ENCODE data around the gene GJC2.
A peak's percentile ranks its signal among the peaks of the same experiment; 100 is the strongest.

GJC2 gene

GRCh38 chr1:228108055-228108690, 41.6 kb upstream of the GJC2 start:
- Histone ChIP-seq H3K27me3 (ENCODE audit: insufficient read depth, low read length, poor library complexity) (no peaks in the 10 kb centered on the region), H3K36me3 (ENCODE audit: control insufficient read depth, insufficient read depth, low read length) (no peaks in the 10 kb centered on the region), H2BK120ac (ENCODE audit: low read depth, low read length) (no peak overlapping the region), H3K4ac (ENCODE audit: low read depth, low read length) (no peak overlapping the region), H2BK15ac (replicated peaks; ENCODE audit: low read depth) (no peak overlapping the region), H3K56ac (ENCODE audit: low read length) (peak overlapping the region; percentile 99), H4K5ac (ENCODE audit: low read length) (no peak overlapping the region), H3K79me1 (ENCODE audit: low read length) (peaks cover 10% of the 10 kb centered on the region), H3K4me1 (ENCODE audit: control insufficient read depth, low read depth, low read length) (peaks cover 4% of the 10 kb centered on the region), H3K4me3 (ENCODE audit: low read length) (peak overlapping the region; percentile 93), H3K23ac (ENCODE audit: low read length) (no peak overlapping the region), H4K8ac (ENCODE audit: low read depth, low read length) (no peak overlapping the region), H3K4me2 (ENCODE audit: low read length) (peak overlapping the region; percentile 97), H3K79me2 (ENCODE audit: control insufficient read depth, insufficient read depth, low read length) (peaks cover 10% of the 10 kb centered on the region), H3K9ac (ENCODE audit: low read length) (peak overlapping the region; percentile 97), H3K27ac (ENCODE audit: low read depth, low read length) (no peak overlapping the region), H3K18ac (ENCODE audit: low read length) (no peak overlapping the region), H2AK5ac (ENCODE audit: low read length) (no peak overlapping the region), H2BK5ac (ENCODE audit: low read length) (no peak overlapping the region)
- DNase-seq = no peak
- WGBS (ENCODE audit: extremely low coverage, insufficient coverage, low lambda C conversion rate) = no CpG with 5 or more reads among the region's 11 CpGs

- Histone ChIP-seq H3K4me2 (ENCODE audit: low read length) (peak overlapping the region; percentile 97), H3K27ac (ENCODE audit: low read depth, low read length) (no peak overlapping the region)
Measured at GRCh38 chr1:228108742-228109072, 41.0 kb upstream of the GJC2 start.

GRCh38 chr1:228109073-228109961, 40.4 kb upstream of the GJC2 start, which contains the start of gene MRPL55:
MRPL55 (minus strand) TSS chr1:228109299; CDS start chr1:228108260, 1,039 bp downstream.
- H3K4me3 ChIP-seq (ENCODE audit: low read length) = peak within 1 kb of the TSS; percentile 93
- no peak within 1 kb of the TSS for H3K23ac ChIP-seq (ENCODE audit: low read length)
- H2BK5ac ChIP-seq (ENCODE audit: low read length) = peak within 1 kb of the TSS; percentile 62
- no peak within 1 kb of the TSS for H2AK5ac ChIP-seq (ENCODE audit: low read length)
- H3K27ac ChIP-seq (ENCODE audit: low read depth, low read length) = no peak within 1 kb of the TSS
- H2BK15ac ChIP-seq (replicated peaks; ENCODE audit: low read depth) = no peak within 1 kb of the TSS
- H3K18ac ChIP-seq (ENCODE audit: low read length) = peak within 1 kb of the TSS; percentile 3
- peaks cover 10% of the 10 kb centered on the region for H3K79me2 ChIP-seq (ENCODE audit: control insufficient read depth, insufficient read depth, low read length)
- peak; percentile 97 for DNase-seq
- H3K4me1 ChIP-seq (ENCODE audit: control insufficient read depth, low read depth, low read length) = peaks cover 3% of the 10 kb centered on the region
- peak within 1 kb of the TSS; percentile 97 for H3K4me2 ChIP-seq (ENCODE audit: low read length)
- H2BK120ac ChIP-seq (ENCODE audit: low read depth, low read length) = no peak within 1 kb of the TSS
- no CpG with 5 or more reads among the region's 66 CpGs for WGBS (ENCODE audit: extremely low coverage, insufficient coverage, low lambda C conversion rate)
- H3K9ac ChIP-seq (ENCODE audit: low read length) = peak within 1 kb of the TSS; percentile 97
- H4K8ac ChIP-seq (ENCODE audit: low read depth, low read length) = peak within 1 kb of the TSS; percentile 7
- H3K79me1 ChIP-seq (ENCODE audit: low read length) = peaks cover 10% of the 10 kb centered on the region
- H3K4ac ChIP-seq (ENCODE audit: low read depth, low read length) = no peak within 1 kb of the TSS
- H3K56ac ChIP-seq (ENCODE audit: low read length) = peak within 1 kb of the TSS; percentile 99
- H3K36me3 ChIP-seq (ENCODE audit: control insufficient read depth, insufficient read depth, low read length) = no peaks in the 10 kb centered on the region
- no peak within 1 kb of the TSS for H4K5ac ChIP-seq (ENCODE audit: low read length)
- H3K27me3 ChIP-seq (ENCODE audit: insufficient read depth, low read length, poor library complexity) = no peaks in the 10 kb centered on the region

More at GRCh38 chr1:228108742-228109072, 41.0 kb upstream of the GJC2 start:
- peaks cover 10% of the 10 kb centered on the region for H3K79me1 ChIP-seq (ENCODE audit: low read length)
- H2BK5ac ChIP-seq (ENCODE audit: low read length) = no peak overlapping the region
- no peak for DNase-seq
- H3K4me1 ChIP-seq (ENCODE audit: control insufficient read depth, low read depth, low read length) = peaks cover 4% of the 10 kb centered on the region
- no peak overlapping the region for H4K5ac ChIP-seq (ENCODE audit: low read length)
- no peak overlapping the region for H2AK5ac ChIP-seq (ENCODE audit: low read length)
- no peak overlapping the region for H3K4ac ChIP-seq (ENCODE audit: low read depth, low read length)
- no peaks in the 10 kb centered on the region for H3K36me3 ChIP-seq (ENCODE audit: control insufficient read depth, insufficient read depth, low read length)
- H3K9ac ChIP-seq (ENCODE audit: low read length) = peak overlapping the region; percentile 97
- peak overlapping the region; percentile 99 for H3K56ac ChIP-seq (ENCODE audit: low read length)
- H4K8ac ChIP-seq (ENCODE audit: low read depth, low read length) = no peak overlapping the region
- H2BK15ac ChIP-seq (replicated peaks; ENCODE audit: low read depth) = no peak overlapping the region
- no peak overlapping the region for H3K23ac ChIP-seq (ENCODE audit: low read length)
- H3K79me2 ChIP-seq (ENCODE audit: control insufficient read depth, insufficient read depth, low read length) = peaks cover 10% of the 10 kb centered on the region
- peak overlapping the region; percentile 93 for H3K4me3 ChIP-seq (ENCODE audit: low read length)
- H3K18ac ChIP-seq (ENCODE audit: low read length) = no peak overlapping the region
- no peak overlapping the region for H2BK120ac ChIP-seq (ENCODE audit: low read depth, low read length)
- no CpG with 5 or more reads among the region's 8 CpGs for WGBS (ENCODE audit: extremely low coverage, insufficient coverage, low lambda C conversion rate)
- no peaks in the 10 kb centered on the region for H3K27me3 ChIP-seq (ENCODE audit: insufficient read depth, low read length, poor library complexity)

- Histone ChIP-seq H3K18ac (ENCODE audit: low read length) (peak overlapping the region; percentile 3), H2BK15ac (replicated peaks; ENCODE audit: low read depth) (no peak overlapping the region), H3K4ac (ENCODE audit: low read depth, low read length) (no peak overlapping the region), H3K4me2 (ENCODE audit: low read length) (peak overlapping the region; percentile 52), H2BK120ac (ENCODE audit: low read depth, low read length) (no peak overlapping the region), H4K5ac (ENCODE audit: low read length) (no peak overlapping the region), H2BK5ac (ENCODE audit: low read length) (no peak overlapping the region), H3K56ac (ENCODE audit: low read length) (peak overlapping the region; percentile 82), H4K8ac (ENCODE audit: low read depth, low read length) (no peak overlapping the region), H3K79me2 (ENCODE audit: control insufficient read depth, insufficient read depth, low read length) (peaks cover 10% of the 10 kb centered on the region), H2AK5ac (ENCODE audit: low read length) (no peak overlapping the region), H3K4me3 (ENCODE audit: low read length) (peak overlapping the region; percentile 34), H3K79me1 (ENCODE audit: low read length) (peaks cover 10% of the 10 kb centered on the region), H3K27me3 (ENCODE audit: insufficient read depth, low read length, poor library complexity) (no peaks in the 10 kb centered on the region), H3K36me3 (ENCODE audit: control insufficient read depth, insufficient read depth, low read length) (no peaks in the 10 kb centered on the region), H3K4me1 (ENCODE audit: control insufficient read depth, low read depth, low read length) (peaks cover 3% of the 10 kb centered on the region), H3K9ac (ENCODE audit: low read length) (peak overlapping the region; percentile 57), H3K27ac (ENCODE audit: low read depth, low read length) (no peak overlapping the region), H3K23ac (ENCODE audit: low read length) (no peak overlapping the region)
- peak; percentile 45 for DNase-seq
- no CpG with 5 or more reads among the region's 15 CpGs for WGBS (ENCODE audit: extremely low coverage, insufficient coverage, low lambda C conversion rate)
Measured at GRCh38 chr1:228109962-228110488, 39.7 kb upstream of the GJC2 start.

- Histone ChIP-seq H3K27me3 (ENCODE audit: insufficient read depth, low read length, poor library complexity) (no peaks in the 10 kb centered on the region), H2BK120ac (ENCODE audit: low read depth, low read length) (no peak overlapping the region), H2BK15ac (replicated peaks; ENCODE audit: low read depth) (no peak overlapping the region), H3K4me1 (ENCODE audit: control insufficient read depth, low read depth, low read length) (peaks cover 3% of the 10 kb centered on the region), H3K23ac (ENCODE audit: low read length) (no peak overlapping the region), H3K56ac (ENCODE audit: low read length) (no peak overlapping the region), H4K5ac (ENCODE audit: low read length) (no peak overlapping the region), H4K8ac (ENCODE audit: low read depth, low read length) (no peak overlapping the region), H3K79me2 (ENCODE audit: control insufficient read depth, insufficient read depth, low read length) (peaks cover 10% of the 10 kb centered on the region), H2AK5ac (ENCODE audit: low read length) (no peak overlapping the region), H2BK5ac (ENCODE audit: low read length) (no peak overlapping the region), H3K79me1 (ENCODE audit: low read length) (peaks cover 10% of the 10 kb centered on the region), H3K36me3 (ENCODE audit: control insufficient read depth, insufficient read depth, low read length) (no peaks in the 10 kb centered on the region), H3K4me2 (ENCODE audit: low read length) (no peak overlapping the region), H3K4me3 (ENCODE audit: low read length) (no peak overlapping the region), H3K4ac (ENCODE audit: low read depth, low read length) (no peak overlapping the region), H3K27ac (ENCODE audit: low read depth, low read length) (no peak overlapping the region), H3K18ac (ENCODE audit: low read length) (no peak overlapping the region), H3K9ac (ENCODE audit: low read length) (no peak overlapping the region)
- no CpG with 5 or more reads among the region's 7 CpGs for WGBS (ENCODE audit: extremely low coverage, insufficient coverage, low lambda C conversion rate)
- no peak for DNase-seq
Measured at GRCh38 chr1:228110556-228110955, 39.2 kb upstream of the GJC2 start.

Data from mesendoderm (in vitro differentiated cells).